A172 (cell line): ENCODE measurements around the gene AP3M1. TPM values are rescaled to one million over a fixed set of nuclear protein-coding genes. Genes with fewer than 3 reads are reported as not detected.
"Not testable (repeated sequence)": the region's sequence is repeated elsewhere in the genome, so short reads cannot be mapped to it uniquely, and the experiment has no call there.

Experiments
- DNase-seq: peaks from one replicate; pipeline ENCODE4 v3.0.0-alpha.2; 2015; ENCODE audit warnings: low spot score
- total RNA-seq: library from RNA; depleted of rRNA; stranded (reverse); fragments of >200 nt; shearing (Covaris generic); gene quantifications from 2 replicates; pipeline ENCODE4 v1.2.3, GENCODE V29; 2014; rRNA removed

Gene AP3M1, protein sequence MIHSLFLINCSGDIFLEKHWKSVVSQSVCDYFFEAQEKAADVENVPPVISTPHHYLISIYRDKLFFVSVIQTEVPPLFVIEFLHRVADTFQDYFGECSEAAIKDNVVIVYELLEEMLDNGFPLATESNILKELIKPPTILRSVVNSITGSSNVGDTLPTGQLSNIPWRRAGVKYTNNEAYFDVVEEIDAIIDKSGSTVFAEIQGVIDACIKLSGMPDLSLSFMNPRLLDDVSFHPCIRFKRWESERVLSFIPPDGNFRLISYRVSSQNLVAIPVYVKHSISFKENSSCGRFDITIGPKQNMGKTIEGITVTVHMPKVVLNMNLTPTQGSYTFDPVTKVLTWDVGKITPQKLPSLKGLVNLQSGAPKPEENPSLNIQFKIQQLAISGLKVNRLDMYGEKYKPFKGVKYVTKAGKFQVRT
- total RNA-seq, result 49.1 and 56.8 TPM in 2 replicates

DNA sequence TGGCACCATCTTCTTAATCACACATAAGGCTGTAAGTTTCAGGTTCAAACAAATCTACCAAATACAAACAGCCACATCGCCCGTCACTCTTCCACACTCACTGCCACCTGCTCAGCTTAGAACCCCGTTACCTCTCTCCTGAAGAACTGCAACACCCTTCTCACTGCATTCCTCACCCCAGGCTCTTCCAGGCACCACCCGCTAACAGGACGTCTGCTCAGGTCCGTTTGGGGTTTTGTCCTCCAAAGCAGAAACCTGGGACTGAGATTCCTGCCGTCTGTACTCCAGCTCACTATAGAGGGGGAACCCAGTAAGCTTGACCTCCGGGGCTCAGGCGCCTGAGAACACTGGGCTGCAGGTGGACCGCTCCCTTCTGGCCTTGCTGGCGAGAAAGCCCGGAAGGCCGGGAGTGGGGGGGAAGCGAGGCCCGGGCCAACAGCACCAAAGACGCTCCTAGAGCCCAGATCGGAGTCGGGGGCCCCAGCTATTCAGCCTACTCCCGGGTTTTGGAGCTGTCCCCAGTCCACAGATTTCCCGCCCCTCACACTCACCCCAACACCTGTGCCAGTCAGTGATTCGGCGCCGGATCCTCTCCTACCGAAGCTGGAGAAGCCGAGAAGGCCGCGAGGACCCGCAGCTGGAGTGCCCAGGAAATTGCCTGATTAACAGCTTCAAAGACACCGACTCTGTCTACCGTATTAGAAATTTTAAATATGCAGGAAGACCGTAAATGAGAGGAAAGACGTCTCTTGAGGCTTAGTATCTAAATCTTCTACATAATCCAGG, at the start of gene AP3M1:
AP3M1 (minus strand) TSS at position 625 of the 786 bp plus-strand sequence. CDS start 12,449 bp downstream, outside the sequence.
- no peak for DNase-seq

DNA sequence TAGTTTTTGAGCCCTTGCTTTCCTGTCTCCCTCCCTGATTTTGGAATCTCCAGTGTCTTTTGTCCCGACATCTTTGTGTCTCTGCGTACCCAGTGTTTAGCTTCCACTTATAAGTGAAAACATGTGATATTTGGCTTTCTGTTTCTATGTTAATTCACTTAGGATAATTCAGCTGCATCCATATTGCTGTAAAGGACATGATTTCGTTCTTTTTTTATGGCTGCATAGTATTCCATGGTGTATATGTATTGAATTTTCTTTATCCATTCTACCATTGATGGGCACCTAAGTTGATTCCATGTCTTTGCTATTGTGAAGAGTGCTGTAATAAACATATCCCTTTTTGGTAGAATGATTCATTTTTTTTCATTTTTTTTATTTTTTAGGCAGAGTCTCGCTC, 48.7 kb upstream of the AP3M1 start:
- DNase-seq, result no peak

- DNase-seq, result no peak
Observed at GRCh38 chr10:74194999-74195398, 44.4 kb upstream of the AP3M1 start.

DNA sequence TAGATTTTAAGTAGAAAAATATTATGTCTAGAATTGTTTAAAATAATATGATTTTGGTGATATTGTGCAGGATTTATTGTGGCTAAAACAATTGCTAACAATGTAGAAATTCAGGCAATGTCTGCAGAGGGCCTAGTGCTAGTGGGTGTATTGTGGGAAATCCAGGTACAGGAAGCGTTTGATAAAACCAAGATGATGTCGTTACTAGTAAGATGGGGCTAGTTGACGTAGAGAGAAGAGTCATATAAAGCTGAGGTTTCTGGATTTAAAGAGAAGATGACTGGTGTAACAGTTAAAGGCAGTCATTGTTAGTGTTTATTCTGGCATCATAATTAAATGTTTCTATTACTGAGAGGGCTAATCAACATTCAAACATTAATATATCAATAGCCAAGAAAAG, 43.9 kb upstream of the AP3M1 start:
- peak; percentile 17 for DNase-seq

DNA sequence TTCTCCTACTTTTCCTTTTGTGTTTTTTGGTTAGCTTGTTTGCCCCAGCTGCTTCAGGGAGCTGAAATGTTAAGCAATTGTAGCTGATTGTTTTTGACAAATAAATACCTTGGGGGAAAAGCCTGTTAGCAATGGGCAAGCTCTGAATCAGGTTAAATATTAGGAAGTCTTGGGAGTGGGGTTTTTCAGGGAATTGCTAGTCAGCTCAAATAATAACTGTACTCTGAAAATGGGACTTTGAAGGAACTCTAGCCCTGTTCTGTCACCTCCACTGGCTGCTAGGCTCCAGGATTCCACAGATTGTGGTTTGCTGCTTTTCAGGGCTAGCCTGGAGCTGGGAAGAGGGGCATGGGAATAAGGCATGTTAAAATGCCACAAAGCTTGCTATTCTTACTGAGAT, 39.9 kb upstream of the AP3M1 start:
- DNase-seq, result no peak

GRCh38 chr10:74189999-74190421, 39.4 kb upstream of the AP3M1 start:
- DNase-seq, result peak; percentile 68

DNA sequence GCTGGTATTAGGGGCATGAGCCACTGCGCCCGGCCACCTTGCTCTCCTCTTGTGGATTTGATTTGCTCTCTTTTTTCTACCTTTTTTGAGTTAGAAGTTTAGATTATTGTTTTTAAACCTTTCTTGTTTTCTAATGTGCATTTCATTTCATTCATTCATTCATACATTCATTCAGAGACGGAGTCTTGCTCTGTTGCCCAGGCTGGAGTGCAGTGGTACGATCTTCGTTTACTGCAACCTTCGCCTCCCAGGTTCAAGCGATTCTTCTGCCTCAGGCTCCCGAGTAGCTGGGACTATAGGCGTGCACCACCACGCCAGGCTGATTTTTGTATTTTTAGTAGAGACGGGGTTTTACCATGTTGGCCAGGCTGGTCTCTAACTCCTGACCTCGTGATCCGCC, 38.0 kb upstream of the AP3M1 start:
- not testable (repeated sequence) for DNase-seq

DNA sequence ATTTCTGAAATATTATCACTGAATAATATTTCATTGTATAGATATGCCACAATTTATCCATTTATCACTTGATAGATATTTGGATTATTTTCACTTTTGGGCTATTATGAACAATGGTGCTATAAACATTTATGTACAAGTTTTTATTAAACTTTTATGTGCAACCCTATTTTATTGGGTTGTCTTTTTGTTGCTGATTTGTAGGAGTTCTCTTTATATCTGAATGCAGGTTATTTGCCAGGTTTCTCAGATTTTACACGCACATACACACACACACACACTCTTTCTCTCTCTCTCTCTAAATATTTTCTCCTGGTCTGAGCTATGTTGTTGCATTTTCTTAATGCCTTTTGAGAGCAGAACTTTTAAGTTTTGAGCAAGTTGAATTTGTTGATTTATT, 36.6 kb upstream of the AP3M1 start:
- no peak for DNase-seq

- no peak for DNase-seq
Observed at GRCh38 chr10:74186678-74187077, 36.0 kb upstream of the AP3M1 start.

DNA sequence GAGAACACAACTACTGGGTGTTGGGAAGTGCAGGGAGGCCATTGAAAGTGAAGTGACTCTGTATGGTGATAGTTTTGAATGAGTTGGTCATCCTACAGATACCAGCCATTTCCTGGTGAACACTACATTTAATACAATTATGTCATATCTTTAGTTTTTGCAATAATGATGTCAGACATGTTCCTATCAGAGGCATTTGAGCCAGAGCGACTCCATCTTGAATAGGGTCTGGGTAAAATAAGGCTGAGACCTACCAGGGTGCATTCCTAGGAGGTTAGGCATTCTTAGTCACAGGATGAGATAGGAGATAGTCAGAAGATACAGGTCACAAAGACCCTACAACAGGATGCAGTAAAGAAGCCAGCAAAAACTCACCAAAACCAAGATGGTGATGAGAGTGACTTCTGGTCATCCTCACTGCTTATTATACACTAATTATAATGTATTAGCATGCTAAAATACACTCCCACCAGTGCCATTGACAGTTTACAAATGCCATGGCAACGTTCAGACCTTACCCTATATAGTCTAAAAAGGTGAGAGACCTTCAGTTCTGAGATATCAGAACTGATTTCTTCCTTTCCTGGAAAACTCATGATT, 28.6 kb upstream of the AP3M1 start:
- peak; percentile 8 for DNase-seq

DNA sequence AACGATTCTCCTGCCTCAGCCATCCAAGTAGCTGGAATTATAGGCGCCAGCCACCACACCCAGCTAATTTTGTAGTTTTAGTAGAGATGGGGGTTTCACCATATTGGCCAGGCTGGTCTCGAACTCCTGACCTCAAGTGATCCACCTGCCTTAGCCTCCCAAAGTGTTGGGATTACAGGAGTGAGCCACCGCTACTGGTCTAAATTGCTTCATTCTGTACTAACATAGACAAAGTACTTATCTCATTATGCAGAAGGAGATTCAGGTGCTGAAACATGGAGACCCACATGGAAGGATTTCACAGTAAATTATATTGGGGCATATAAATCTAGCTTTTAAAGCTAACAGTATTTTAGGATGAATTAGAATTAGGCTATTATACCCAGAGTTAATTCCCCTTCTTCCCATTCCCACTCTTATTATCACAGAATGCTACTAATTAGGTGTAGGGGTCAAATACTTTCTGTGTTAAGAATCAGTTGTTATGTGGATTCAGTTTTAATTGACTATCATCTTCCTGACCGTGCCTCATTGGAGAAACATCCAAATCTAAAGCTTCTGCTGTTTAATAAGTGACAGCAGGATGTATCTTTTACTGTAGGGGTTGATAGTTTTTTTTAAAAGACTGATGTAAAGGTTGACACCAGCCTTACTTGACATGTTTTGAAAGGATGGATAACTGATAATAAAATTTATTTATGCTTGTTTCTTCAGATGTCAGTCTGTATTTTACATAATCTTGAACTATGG, 27.6 kb upstream of the AP3M1 start:
- DNase-seq, result no peak

DNA sequence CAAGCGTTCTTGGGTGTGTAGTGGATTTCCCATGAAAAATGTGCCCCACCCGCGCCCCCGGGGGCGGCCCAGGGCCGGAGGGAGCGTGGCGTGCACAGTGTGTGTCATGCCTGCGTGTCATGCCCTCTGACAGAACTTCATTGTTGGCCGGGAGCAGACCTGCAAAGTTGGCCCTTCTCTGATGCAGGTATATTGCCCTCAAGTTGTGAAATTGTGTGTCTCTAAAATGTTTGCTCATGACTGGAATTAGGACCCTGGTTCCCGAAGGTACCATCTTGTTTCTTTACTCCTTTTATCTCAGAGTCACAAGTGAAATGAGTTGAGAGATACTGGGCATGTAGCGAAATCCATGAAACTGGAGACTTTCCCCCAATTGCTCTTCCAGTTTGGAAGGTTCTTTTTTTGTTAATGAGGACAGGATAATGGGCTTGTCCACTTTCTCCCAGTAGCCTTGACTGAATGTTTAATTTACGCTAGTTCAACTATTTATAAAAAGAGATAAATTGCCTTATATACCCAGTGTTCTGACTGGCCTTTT, 26.6 kb upstream of the AP3M1 start:
- DNase-seq, result peak; percentile 25

DNA sequence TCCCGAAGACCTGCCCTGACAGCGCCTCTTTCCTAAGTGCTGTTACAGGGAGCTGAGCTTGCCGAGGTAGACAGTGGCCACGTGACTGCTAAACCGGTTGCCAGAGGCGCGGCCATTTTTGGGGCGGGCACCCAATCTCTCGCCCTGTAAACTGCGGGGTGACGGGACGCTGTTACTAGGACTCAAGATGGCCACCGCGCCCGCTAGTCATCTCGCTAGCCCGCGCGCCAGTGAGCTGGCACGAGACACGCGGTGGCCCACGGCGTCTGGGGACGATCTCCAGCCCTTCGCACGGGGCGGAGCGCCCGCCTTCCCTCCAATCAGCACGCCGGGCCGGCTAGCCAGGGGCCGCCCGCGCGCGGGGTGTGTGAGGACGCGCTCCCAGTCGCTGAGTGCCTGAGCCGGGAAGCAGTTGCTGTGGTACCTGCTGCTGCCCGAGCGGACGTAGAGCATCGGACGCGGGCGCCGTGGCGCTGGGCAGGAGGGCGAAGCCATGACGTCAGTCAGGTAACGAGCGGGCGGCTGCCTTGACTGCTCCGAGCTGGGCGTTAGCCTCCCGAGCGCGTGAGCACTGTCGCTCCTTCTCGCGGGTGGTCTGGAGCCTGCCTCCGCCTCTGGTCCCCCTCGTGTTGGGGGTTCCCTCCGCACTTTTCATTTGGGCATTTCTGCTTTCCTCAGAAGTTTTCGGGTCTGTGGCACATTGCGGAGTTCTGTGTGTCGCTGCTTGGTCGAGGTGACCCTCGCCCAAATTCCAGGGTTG, 25.9 kb upstream of the AP3M1 start:
- DNase-seq, result peak; percentile 94

DNA sequence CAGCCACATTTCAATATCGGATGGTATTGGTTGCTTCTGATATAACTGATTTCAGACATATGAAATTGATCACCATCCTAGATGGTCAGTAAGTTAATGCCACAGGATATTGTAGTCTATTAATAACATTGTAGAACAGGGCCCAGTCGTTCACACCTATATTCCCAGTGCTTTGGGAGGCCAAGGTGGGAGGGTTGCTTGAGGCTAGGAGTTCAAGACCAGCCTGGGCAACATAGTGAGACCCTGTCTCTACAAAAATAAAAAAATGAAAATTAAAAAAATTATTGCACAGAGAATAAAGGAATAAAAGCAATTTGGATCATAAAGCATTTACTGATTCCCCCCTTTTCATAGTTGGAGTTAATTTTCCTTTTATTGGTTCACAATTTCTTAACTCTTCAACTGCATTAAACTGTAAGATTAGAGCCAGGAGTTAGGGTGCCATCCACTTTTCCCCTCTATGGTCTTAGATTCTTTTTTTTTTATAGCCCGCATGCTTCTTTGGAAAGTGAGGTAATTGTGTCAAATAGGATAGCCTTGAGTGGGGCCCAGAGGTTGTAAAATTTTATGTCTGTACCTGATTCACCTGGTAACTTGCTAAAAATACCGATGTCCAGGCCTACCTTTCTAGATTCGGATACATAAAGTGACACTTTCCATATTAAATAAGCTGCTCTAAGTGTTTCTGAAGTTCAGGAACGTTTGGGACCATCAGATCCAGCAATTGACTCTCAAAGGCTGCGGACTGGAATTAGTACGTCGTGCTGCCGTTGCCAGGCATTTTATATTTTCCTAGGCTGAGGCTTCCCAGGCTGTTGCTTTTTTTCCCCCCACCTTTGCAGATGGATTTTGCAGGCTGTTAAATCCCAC, 25.1 kb upstream of the AP3M1 start:
- DNase-seq, result no peak

DNA sequence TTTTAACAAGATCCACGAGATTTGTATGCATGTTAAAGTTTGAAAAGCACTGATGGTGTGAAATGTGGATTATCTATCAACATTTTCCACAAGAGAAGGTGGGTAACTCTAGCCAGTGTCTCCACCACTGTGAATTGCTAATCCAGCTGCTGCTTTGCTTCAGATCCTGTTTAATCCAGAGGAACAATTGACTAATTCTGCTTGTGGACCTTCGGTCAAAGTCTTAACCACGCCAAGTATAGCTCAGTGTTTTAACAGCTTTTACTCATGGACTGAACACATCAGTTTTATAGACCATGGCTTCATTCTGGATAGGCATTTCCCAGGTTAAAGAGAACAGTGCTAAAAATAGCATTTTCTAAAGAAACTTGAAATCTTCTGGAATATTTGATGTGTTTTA, 23.9 kb upstream of the AP3M1 start:
- DNase-seq, result no peak

DNA sequence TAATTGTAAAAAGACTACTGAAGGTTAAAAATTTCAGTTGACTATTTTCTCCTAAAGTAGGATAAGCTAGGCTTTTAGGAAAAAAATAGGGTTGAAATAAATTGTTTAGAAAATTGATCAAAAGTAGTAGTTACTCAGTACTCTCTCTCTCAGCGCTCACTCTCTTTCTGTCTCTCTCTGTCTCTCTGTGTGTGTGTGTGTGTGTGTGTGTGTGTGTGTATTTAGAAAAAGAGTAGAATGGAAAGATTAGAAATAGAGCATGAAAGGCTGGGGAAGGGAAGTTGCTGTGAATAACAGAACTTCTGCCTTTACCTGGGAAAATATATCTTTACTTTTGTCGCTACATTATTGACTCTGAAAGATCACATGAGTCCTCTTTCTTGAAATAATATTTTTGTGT, 21.0 kb upstream of the AP3M1 start:
- no peak for DNase-seq

DNA sequence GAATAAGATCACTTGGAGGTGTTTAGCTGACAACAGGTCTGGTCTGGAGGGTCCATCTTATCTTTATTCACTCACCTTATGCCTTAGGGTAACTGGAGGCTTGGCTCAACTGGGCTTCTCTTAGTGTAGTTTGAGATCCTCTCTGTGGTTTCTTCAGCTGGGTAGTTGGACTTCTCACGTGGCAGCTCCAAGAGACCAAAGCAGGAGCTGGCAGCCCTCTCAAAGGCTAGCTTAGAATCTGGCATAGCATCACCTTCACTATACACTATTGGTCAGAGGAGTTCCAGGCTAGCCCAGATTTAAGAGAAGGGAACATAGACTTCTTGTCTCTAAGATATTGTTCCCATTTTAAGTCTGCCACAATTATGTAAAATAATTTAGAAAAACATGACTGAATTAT, 16.8 kb upstream of the AP3M1 start:
- DNase-seq, result no peak

- no peak for DNase-seq
Observed at GRCh38 chr10:74165530-74165901, 14.9 kb upstream of the AP3M1 start.

- no peak for DNase-seq
Observed at GRCh38 chr10:74164716-74165529, 14.3 kb upstream of the AP3M1 start.
